ENCODE data around the gene UFD1.

- TF ChIP-seq POLR2A (IDR thresholded peaks at IDR 0.05) (no peak), CTCF (IDR thresholded peaks at IDR 0.05) (no peak)
Measured at GRCh38 chr22:19503869-19504268, 24.9 kb upstream of the UFD1 start.
